Endothelial cell of umbilical vein (primary cell): ENCODE results near the gene CD101. TPM values are rescaled to one million over a fixed set of nuclear protein-coding genes. Genes with fewer than 3 reads are reported as not detected.

Experiments used
- BruUV-seq: library from RNA; stranded (reverse); fragments of 400-500 nt; replicated peaks from 2 replicates; lab custom pipeline; 2021; lab: Mats Ljungman, UMichigan
- CTCF ChIA-PET: fragments of 300-600, 350-600 bp; sonication (Branson Sonifier 250); formaldehyde crosslinking; loops from one replicate; lab custom pipeline; 2021; ENCODE audit warnings: antibody characterized with exemption, inconsistent platforms; lab: Charles Lee
- POLR2A ChIA-PET: fragments of 300-600, 350-600 bp; sonication (Branson Sonifier 250); formaldehyde crosslinking; loops from one replicate; lab custom pipeline; 2021; ENCODE audit warnings: antibody characterized with exemption, inconsistent platforms; lab: Charles Lee
- DNase-seq: peaks from one replicate; pipeline ENCODE4 v3.0.0-alpha.2; 2011; ENCODE audit warnings: low read depth, low spot score
- FAIRE-seq: peaks from 2 replicates; lab custom pipeline; 2011; peaks lifted over from hg19 to GRCh38; lab: Jason Lieb, UNC
- H2AFZ ChIP-seq: 2 replicates; pipeline ENCODE4 v1.6.0; 2012; ENCODE audit warnings: low read depth, low read length, control low read depth, inconsistent platforms
- H3K27ac ChIP-seq: 2 replicates; pipeline ENCODE4 v1.5.1; 2011; ENCODE audit warnings: low read depth, mild to moderate bottlenecking, control low read depth, low read length, moderate library complexity; ENCODE audit not compliant: insufficient read depth
- H3K27me3 ChIP-seq, 2 experiments: 2 replicates each; pipeline versions ENCODE4 v1.6.0 to v1.6.1; 2011; ENCODE audit warnings: low read length in 2 of 2, mixed read lengths in 1 of 2; ENCODE audit not compliant: control insufficient read depth in 2 of 2, insufficient read depth in 2 of 2
- H3K36me3 ChIP-seq, 2 experiments: 2 replicates in 1 of 2; 3 replicates in 1 of 2; pipeline ENCODE4 v1.5.1; 2011; ENCODE audit warnings: low read length in 2 of 2, mild to moderate bottlenecking in 1 of 2, moderate library complexity in 1 of 2; ENCODE audit not compliant: control insufficient read depth in 2 of 2, insufficient read depth in 2 of 2; ENCODE audit errors: extremely low read depth in 1 of 2
- H3K4me1 ChIP-seq: 3 replicates; pipeline ENCODE4 v1.5.1; 2011; ENCODE audit warnings: mild to moderate bottlenecking, low read length; ENCODE audit not compliant: control insufficient read depth, insufficient read depth; ENCODE audit errors: extremely low read depth
- H3K4me2 ChIP-seq: 2 replicates; pipeline ENCODE4 v1.6.1; 2011; ENCODE audit warnings: low read length, control low read depth, mixed read lengths; ENCODE audit not compliant: insufficient read depth
- H3K4me3 ChIP-seq, 3 experiments: fragments of 200-600 bp in 1 of 3; sonication (generic), shearing (Covaris generic) in 1 of 3; replicated peaks in 1 of 3; 2 replicates each; pipeline ENCODE4 v1.5.1; 2011 to 2016; ENCODE audit warnings: control low read depth in 3 of 3, low read length in 3 of 3, mild to moderate bottlenecking in 2 of 3, inconsistent platforms in 1 of 3, low read depth in 1 of 3, moderate library complexity in 1 of 3; ENCODE audit not compliant: insufficient read depth in 1 of 3
- H3K79me2 ChIP-seq: 2 replicates; pipeline ENCODE4 v1.6.0; 2012; ENCODE audit warnings: low read length, inconsistent platforms; ENCODE audit not compliant: control insufficient read depth, insufficient read depth
- H3K9ac ChIP-seq: replicated peaks from 2 replicates; pipeline ENCODE3; 2011; ENCODE audit warnings: low read length, control low read depth; ENCODE audit not compliant: insufficient read depth; ENCODE audit errors: extremely low read depth
- H3K9me1 ChIP-seq: replicated peaks from 3 replicates; pipeline ENCODE4 v1.6.0; 2011; ENCODE audit warnings: mild to moderate bottlenecking, low read length; ENCODE audit not compliant: control insufficient read depth, insufficient read depth; ENCODE audit errors: extremely low read depth
- H3K9me3 ChIP-seq: replicated peaks from 2 replicates; pipeline ENCODE4 v1.5.1; 2012; ENCODE audit warnings: low read length, inconsistent platforms; ENCODE audit not compliant: control insufficient read depth, insufficient read depth
- H4K20me1 ChIP-seq: replicated peaks from 2 replicates; pipeline ENCODE3; 2011; ENCODE audit warnings: mild to moderate bottlenecking, low read length; ENCODE audit not compliant: control insufficient read depth, insufficient read depth; ENCODE audit errors: extremely low read depth
- CTCF ChIP-seq, 2 donors: IDR thresholded peaks; 1 replicate in 1 of 2; 2 replicates in 1 of 2; pipeline ENCODE4 v1.5.1; 2011; ENCODE audit warnings: low read length in 2 of 2, mild to moderate bottlenecking in 2 of 2, moderate library complexity in 2 of 2, control low read depth in 1 of 2, inconsistent platforms in 1 of 2, low read depth in 1 of 2; ENCODE audit not compliant: insufficient read depth in 1 of 2; ENCODE audit errors: extremely low read depth in 1 of 2
- EZH2 ChIP-seq: IDR thresholded peaks from 2 replicates; pipeline ENCODE4 v1.6.1; 2012; ENCODE audit warnings: borderline replicate concordance, low read depth, mild to moderate bottlenecking, moderate library complexity, low read length, inconsistent platforms; ENCODE audit not compliant: severe bottlenecking
- FOS ChIP-seq: IDR thresholded peaks from 2 replicates; pipeline ENCODE4 v1.6.1; 2011; ENCODE audit warnings: mild to moderate bottlenecking, low read length, moderate library complexity, borderline replicate concordance; ENCODE audit not compliant: insufficient read depth
- GATA2 ChIP-seq: IDR thresholded peaks from 2 replicates; pipeline ENCODE4 v1.7.0; 2011; ENCODE audit warnings: low read depth, mild to moderate bottlenecking, moderate library complexity, mixed read lengths, low read length; ENCODE audit not compliant: insufficient read length, insufficient read depth
- JUN ChIP-seq: IDR thresholded peaks from 2 replicates; pipeline ENCODE4 v1.6.1; 2011; ENCODE audit warnings: borderline replicate concordance, low read depth; ENCODE audit not compliant: insufficient read length, insufficient read depth
- MYC ChIP-seq: IDR thresholded peaks from one replicate; pipeline ENCODE4 v1.6.1; 2011; ENCODE audit warnings: mild to moderate bottlenecking, low read depth, low read length
- POLR2A ChIP-seq: IDR thresholded peaks from 2 replicates; pipeline ENCODE4 v1.6.1; 2012; ENCODE audit warnings: low read depth, mild to moderate bottlenecking, control low read depth, low read length
- POLR2AphosphoS5 ChIP-seq: IDR thresholded peaks from 2 replicates; pipeline ENCODE4 v1.6.1; 2012; ENCODE audit warnings: low read depth, mild to moderate bottlenecking, control low read depth, low read length, moderate library complexity; ENCODE audit not compliant: insufficient read depth
- dilution Hi-C: fragments of 300-500 bp; cut with MboI; formaldehyde crosslinking; loops from one replicate; pipeline ENCODE4 v1.15.0; 2019; ENCODE audit warnings: low sequenced_read_pairs; ENCODE audit not compliant: extremely low pct_ligation_motif_present
- intact Hi-C: fragments of 100-400 bp; cut with micrococcal nuclease; formaldehyde crosslinking; loops from one replicate; pipeline ENCODE4 v1.10.0; 2022
- polyA plus RNA-seq, 4 experiments: library from polyadenylated mRNA; depleted of rRNA in 3 of 4; stranded (reverse) in 3 of 4; unstranded in 1 of 4; fragments of >200 nt; gene quantifications; 2 replicates each; pipeline versions ENCODE4 v1.2.1 to v1.2.3, GENCODE V29; 2011 to 2012; ENCODE audit warnings: missing spikeins in 1 of 4
- total RNA-seq: library from RNA; stranded (reverse); gene quantifications from 2 replicates; pipeline ENCODE4 v1.2.3, GENCODE V29; 2021
- TF ChIP-seq, protein P1 (sequence below): IDR thresholded peaks from 2 replicates; pipeline ENCODE4 v1.6.1; 2011; ENCODE audit not compliant: insufficient read depth, insufficient read length

CD101 gene
- total and polyA plus RNA-seq, 2 donors (not counting 3 experiments of a cell fraction or from before 2014, with no cell fraction given) = 0.04 to 0.97 TPM

- dilution Hi-C loops = no loop called here
- no peak overlapping the region for H3K4me3 ChIP-seq
- no peaks in the 10 kb centered on the region for H3K9me3 ChIP-seq
- H3K27ac ChIP-seq = no peak overlapping the region
- H3K4me1 ChIP-seq = no peaks in the 10 kb centered on the region
- no peaks in the 10 kb centered on the region for H3K9me1 ChIP-seq
- peaks cover 0 to 7% of the 10 kb centered on the region in 2 experiments for H3K27me3 ChIP-seq
- no peak for DNase-seq
- ChIA-PET CTCF (no interaction called here), POLR2A (no interaction called here)
- H3K79me2 ChIP-seq = no peaks in the 10 kb centered on the region
- H2AFZ ChIP-seq = no peak overlapping the region
- no peak for FAIRE-seq
- TF ChIP-seq POLR2AphosphoS5 (no peak), GATA2 (no peak), POLR2A (no peak), FOS (no peak), CTCF (IDR thresholded peaks at IDR 0.05; ENCODE audit: extremely low read depth in 1 of 2, insufficient read depth in 1 of 2, low read depth in 1 of 2, low read length in 2 of 2) (no peak), MYC (no peak), EZH2 (no peak)
- H3K9ac ChIP-seq = no peak overlapping the region
- no TSS peak for BruUV-seq
- intact Hi-C loops = no loop called here
- H4K20me1 ChIP-seq = no peaks in the 10 kb centered on the region
- H3K4me2 ChIP-seq = no peak overlapping the region
- H3K36me3 ChIP-seq = no peaks in the 10 kb centered on the region
These were observed 6.1 kb downstream of the CD101 start for GRCh38 chr1:117007719-117008013.

DNA sequence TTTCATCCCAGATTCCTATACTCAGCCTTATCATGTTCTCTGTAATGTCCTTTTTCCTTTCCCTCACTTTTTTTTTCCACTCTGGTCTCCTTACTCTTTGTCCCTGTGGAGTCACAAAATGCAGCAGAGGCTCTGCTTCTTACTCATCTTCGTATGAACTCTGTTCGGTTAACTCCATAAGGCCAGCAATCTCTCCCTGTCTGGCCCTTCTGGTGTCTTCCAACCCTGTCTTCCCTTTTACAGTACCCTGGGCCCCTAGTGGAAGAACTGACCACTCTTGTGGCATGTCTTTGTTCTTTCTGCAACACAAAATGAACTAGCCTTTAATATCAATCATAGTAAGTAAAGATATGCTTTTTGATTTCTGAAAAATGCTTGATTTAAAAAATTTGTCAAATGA lies 7.1 kb downstream of the CD101 start:
- peaks cover 0 to 6% of the 10 kb centered on the region in 2 experiments for H3K27me3 ChIP-seq
- TF ChIP-seq JUN (no peak), POLR2AphosphoS5 (no peak), POLR2A (no peak), MYC (no peak), EZH2 (no peak), FOS (no peak), CTCF (IDR thresholded peaks at IDR 0.05; ENCODE audit: extremely low read depth in 1 of 2, insufficient read depth in 1 of 2, low read depth in 1 of 2, low read length in 2 of 2) (no peak), GATA2 (no peak)
- TF ChIP-seq, protein P1, sequence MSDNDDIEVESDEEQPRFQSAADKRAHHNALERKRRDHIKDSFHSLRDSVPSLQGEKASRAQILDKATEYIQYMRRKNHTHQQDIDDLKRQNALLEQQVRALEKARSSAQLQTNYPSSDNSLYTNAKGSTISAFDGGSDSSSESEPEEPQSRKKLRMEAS = no peak
- no peak overlapping the region for H3K9ac ChIP-seq
- dilution Hi-C loops (no loop called here), intact Hi-C loops (no loop called here)
- no peak overlapping the region for H3K4me2 ChIP-seq
- CTCF ChIA-PET = interaction anchor here (0.9 kb wide), 1 partner anchor 8 kb away, joined by 4 read pairs; no protein-coding TSS in a partner anchor
- DNase-seq = no peak
- no peaks in the 10 kb centered on the region for H3K9me1 ChIP-seq
- H4K20me1 ChIP-seq = no peaks in the 10 kb centered on the region
- no peaks in the 10 kb centered on the region for H3K79me2 ChIP-seq
- POLR2A ChIA-PET = no interaction called here
- no peaks in the 10 kb centered on the region for H3K4me1 ChIP-seq
- no peak overlapping the region for H3K4me3 ChIP-seq
- H3K27ac ChIP-seq = no peak overlapping the region
- H2AFZ ChIP-seq = no peak overlapping the region
- no TSS peak for BruUV-seq
- no peaks in the 10 kb centered on the region for H3K9me3 ChIP-seq
- FAIRE-seq = no peak
- H3K36me3 ChIP-seq = no peaks in the 10 kb centered on the region
